HepG2 (cell line): Measurements from ENCODE around the gene FANCD2. TPM values are rescaled to one million over a fixed set of nuclear protein-coding genes. Genes with fewer than 3 reads are reported as not detected.

Source experiments
- ARID5B ChIP-seq: IDR thresholded peaks from 2 replicates; pipeline ENCODE4 v1.4.0; 2020; ENCODE audit warnings: mild to moderate bottlenecking, missing genetic modification reagents
- ATF1 ChIP-seq: IDR thresholded peaks from 2 replicates; pipeline ENCODE4 v1.6.1; 2016; ENCODE audit warnings: mild to moderate bottlenecking, control low read depth
- ATF7-NPFF ChIP-seq: sonication (generic); formaldehyde crosslinking; IDR thresholded peaks from 2 replicates; pipeline ENCODE4 v1.8.1; 2023; ENCODE audit warnings: mild to moderate bottlenecking, low read depth, missing genetic modification reagents, moderate library complexity
- FOXK2 ChIP-seq: fragments of 450-650 bp; IDR thresholded peaks from 2 replicates; pipeline ENCODE4 v1.6.1; 2016
- FOXP1 ChIP-seq, 2 experiments: fragments of 450-650 bp in 1 of 2; IDR thresholded peaks; 2 replicates each; pipeline ENCODE4 v1.6.1; 2017 to 2018; ENCODE audit warnings: antibody characterized with exemption in 1 of 2
- FOXP4 ChIP-seq: sonication (generic); formaldehyde crosslinking; IDR thresholded peaks from 2 replicates; pipeline ENCODE4 v1.4.0; 2020; ENCODE audit warnings: missing genetic modification reagents
- RXRB ChIP-seq: IDR thresholded peaks from 2 replicates; pipeline ENCODE4 v1.6.1; 2016; ENCODE audit warnings: borderline replicate concordance, missing genetic modification reagents, missing compliant biosample characterization
- TGIF2 ChIP-seq: IDR thresholded peaks from 2 replicates; pipeline ENCODE4 v1.6.1; 2016; ENCODE audit warnings: control low read depth, missing compliant biosample characterization
- ZBTB20 ChIP-seq: sonication (generic); formaldehyde crosslinking; IDR thresholded peaks from 2 replicates; pipeline ENCODE4 v1.8.1; 2023; ENCODE audit warnings: missing genetic modification reagents, low read depth, mild to moderate bottlenecking, borderline replicate concordance
- ZHX2 ChIP-seq, 2 experiments: sonication (generic) in 1 of 2; formaldehyde crosslinking in 1 of 2; IDR thresholded peaks; 2 replicates each; pipeline versions ENCODE4 v1.6.1 to v1.9.0; 2014 to 2022; ENCODE audit warnings: antibody characterized with exemption in 1 of 2, borderline replicate concordance in 1 of 2, inconsistent platforms in 1 of 2, low read depth in 1 of 2, missing genetic modification reagents in 1 of 2
- ZNF331 ChIP-seq: sonication (generic); formaldehyde crosslinking; IDR thresholded peaks from 2 replicates; pipeline ENCODE4 v1.4.0; 2020; ENCODE audit warnings: missing genetic modification reagents
- ZNF781 ChIP-seq: sonication (generic); formaldehyde crosslinking; IDR thresholded peaks from 2 replicates; pipeline ENCODE4 v1.5.1; 2020; ENCODE audit warnings: borderline replicate concordance, mild to moderate bottlenecking, missing genetic modification reagents; ENCODE audit errors: not compliant biosample characterization
- ZNF841 ChIP-seq: sonication (generic); formaldehyde crosslinking; IDR thresholded peaks from 2 replicates; pipeline ENCODE4 v1.8.1; 2023; ENCODE audit warnings: missing genetic modification reagents, borderline replicate concordance
- ZNF850 ChIP-seq: sonication (generic); formaldehyde crosslinking; conservative IDR thresholded peaks from 2 replicates; pipeline ENCODE4 v1.9.0; 2021; ENCODE audit warnings: mild to moderate bottlenecking, missing genetic modification reagents
- polyA plus RNA-seq, 8 experiments: library from polyadenylated mRNA; depleted of rRNA in 3 of 8; stranded (reverse) in 7 of 8; unstranded in 1 of 8; fragments of >200 nt; fragmentation: Illumina TruSeq in 4 of 8; extraction: Trizol in 4 of 8; gene quantifications; 2 replicates each; pipeline versions ENCODE4 v1.2.1 to v1.2.3, GENCODE V29; 2011 to 2016; ENCODE audit warnings: low read depth in 4 of 8, missing spikeins in 1 of 8, mixed read lengths in 1 of 8; ENCODE audit not compliant: insufficient read depth in 1 of 8
- total RNA-seq, 5 experiments: library from RNA; depleted of rRNA; stranded (reverse); fragments of >200 nt; fragmentation: Illumina TruSeq; extraction: Trizol; gene quantifications; 2 replicates each; pipeline ENCODE4 v1.2.3, GENCODE V29; 2016; ENCODE audit warnings: low read depth in 1 of 5

FANCD2 gene
- total and polyA plus RNA-seq, 2 of the 13 experiments (the other 11 are each of a cell fraction or from before 2014, with no cell fraction given) = 10.1 to 42.0 TPM

GRCh38 chr3:10006048-10006761 lies 20.0 kb upstream of the FANCD2 start (continued):
- TF ChIP-seq ZNF841 (no peak), RXRB (CRISPR knock-in tag) (peak; percentile 72), ZNF850 (CRISPR knock-in tag) (no peak), ZBTB20 (CRISPR knock-in tag) (no peak), FOXP4 (peak; percentile 69), ARID5B (CRISPR knock-in tag) (peak; percentile 73), ZNF331 (CRISPR knock-in tag) (0 out of 2 replicates have a peak, but pooled peaks have one; percentile 33), FOXP1 (IDR thresholded peaks at IDR 0.05) (peak; percentile 52; the same call in 1 of the 2 replicates), FOXP1 (CRISPR knock-in tag; IDR thresholded peaks at IDR 0.05) (peak; percentile 93), ZNF781 (CRISPR knock-in tag) (no peak), ZHX2 (IDR thresholded peaks at IDR 0.05; ENCODE audit: low read depth) (no peak), ZHX2 (CRISPR knock-in tag; IDR thresholded peaks at IDR 0.05; ENCODE audit: borderline replicate concordance) (no peak), FOXK2 (0 out of 2 replicates have a peak, but pooled peaks have one; percentile 61), TGIF2 (CRISPR knock-in tag) (0 out of 2 replicates have a peak, but pooled peaks have one; percentile 23), ATF7-NPFF (CRISPR knock-in tag) (no peak), ATF1 (peak; percentile 50; the same call in 1 of the 2 replicates)
